Measurements from ENCODE around the gene COG3. TPM values are rescaled to one million over a fixed set of nuclear protein-coding genes. Genes with fewer than 3 reads are reported as not detected.

COG3 gene
- total RNA-seq, 1 experiment from 2014 or later: 15.2 TPM

GRCh38 chr13:45439781-45440462 is 24.8 kb upstream of the COG3 start:
- no peak for DNase-seq
- H3K36me3 ChIP-seq: no peaks in the 10 kb centered on the region
- no peaks in the 10 kb centered on the region for H3K27me3 ChIP-seq
- H3K4me3 ChIP-seq: no peak overlapping the region
- H3K9me3 ChIP-seq: no peaks in the 10 kb centered on the region

GRCh38 chr13:45441633-45442032 is 23.1 kb upstream of the COG3 start:
- Histone ChIP-seq H3K36me3 (no peaks in the 10 kb centered on the region), H3K4me3 (no peak overlapping the region), H3K27me3 (peaks cover 2% of the 10 kb centered on the region; the same call in 1 of the 2 replicates), H3K9me3 (no peaks in the 10 kb centered on the region)
- no peak for DNase-seq

DNA sequence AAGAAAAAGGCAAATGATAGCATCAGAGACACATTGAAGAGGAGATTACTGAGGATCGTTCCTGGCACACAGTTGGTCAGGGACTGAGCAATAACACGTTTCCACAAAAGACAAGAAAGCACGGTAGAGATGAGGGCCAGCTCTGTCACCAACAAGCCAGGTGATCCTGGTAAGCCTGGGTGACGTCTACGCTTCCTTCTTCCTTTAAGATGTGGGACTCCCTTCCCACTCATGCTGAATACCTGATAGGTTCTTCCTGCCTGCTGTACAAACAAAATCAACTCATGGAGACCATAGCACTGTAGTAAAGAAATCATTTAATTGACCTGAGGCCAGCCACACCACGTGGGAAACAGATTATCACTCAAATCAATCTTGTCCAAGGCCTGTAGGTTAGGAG is 19.7 kb upstream of the COG3 start:
- H3K4me3 ChIP-seq: no peak overlapping the region
- H3K27me3 ChIP-seq: peaks cover 4% of the 10 kb centered on the region; the same call in 1 of the 2 replicates
- H3K36me3 ChIP-seq: no peaks in the 10 kb centered on the region
- DNase-seq: no peak
- no peaks in the 10 kb centered on the region for H3K9me3 ChIP-seq

- peak; percentile 57 for DNase-seq
- Histone ChIP-seq H3K36me3 (no peaks in the 10 kb centered on the region), H3K4me3 (no peak overlapping the region), H3K9me3 (no peaks in the 10 kb centered on the region), H3K27me3 (peaks cover 4% of the 10 kb centered on the region; the same call in 1 of the 2 replicates)
Measured at GRCh38 chr13:45446181-45446580, 18.6 kb upstream of the COG3 start.

GRCh38 chr13:45447050-45447661 is 17.6 kb upstream of the COG3 start:
- DNase-seq: no peak
- H3K27me3 ChIP-seq: peaks cover 4% of the 10 kb centered on the region; the same call in 1 of the 2 replicates
- no peaks in the 10 kb centered on the region for H3K36me3 ChIP-seq
- H3K9me3 ChIP-seq: no peaks in the 10 kb centered on the region
- no peak overlapping the region for H3K4me3 ChIP-seq

GRCh38 chr13:45448965-45449559 is 15.7 kb upstream of the COG3 start:
- H3K4me3 ChIP-seq: no peak overlapping the region
- no peaks in the 10 kb centered on the region for H3K36me3 ChIP-seq
- DNase-seq: no peak
- no peaks in the 10 kb centered on the region for H3K9me3 ChIP-seq
- H3K27me3 ChIP-seq: peaks cover 4% of the 10 kb centered on the region; the same call in 1 of the 2 replicates

GRCh38 chr13:45451282-45451681 is 13.5 kb upstream of the COG3 start:
- Histone ChIP-seq H3K36me3 (no peaks in the 10 kb centered on the region), H3K9me3 (no peaks in the 10 kb centered on the region)
- no peak for DNase-seq

GRCh38 chr13:45454204-45454603 is 10.5 kb upstream of the COG3 start:
- DNase-seq: no peak

More at GRCh38 chr13:45451282-45451681, 13.5 kb upstream of the COG3 start:
- no peak overlapping the region for H3K4me3 ChIP-seq
- H3K27me3 ChIP-seq: 0 out of 2 replicates have a peak, but pooled peaks cover 2% of the 10 kb centered on the region

GRCh38 chr13:45456196-45456972 is 8.4 kb upstream of the COG3 start:
- H3K36me3 ChIP-seq: no peaks in the 10 kb centered on the region
- no peaks in the 10 kb centered on the region for H3K27me3 ChIP-seq
- no peak overlapping the region for H3K4me3 ChIP-seq
- peak; percentile 12 for DNase-seq
- 0 out of 2 replicates have a peak, but pooled peaks cover 2% of the 10 kb centered on the region for H3K9me3 ChIP-seq

More at GRCh38 chr13:45454204-45454603, 10.5 kb upstream of the COG3 start:
- no peaks in the 10 kb centered on the region for H3K36me3 ChIP-seq
- H3K9me3 ChIP-seq: 0 out of 2 replicates have a peak, but pooled peaks cover 2% of the 10 kb centered on the region
- H3K27me3 ChIP-seq: no peaks in the 10 kb centered on the region
- H3K4me3 ChIP-seq: no peak overlapping the region

- DNase-seq: no peak
- Histone ChIP-seq H3K27me3 (no peaks in the 10 kb centered on the region), H3K36me3 (peaks cover 13% of the 10 kb centered on the region), H3K9me3 (no peaks in the 10 kb centered on the region), H3K4me3 (peak overlapping the region; percentile 95)
Measured at GRCh38 chr13:45464141-45464686, 525 bp upstream of the COG3 start.

GRCh38 chr13:45466359-45466758 is 1.6 kb downstream of the COG3 start:
- peaks cover 2% of the 10 kb centered on the region; the same call in 1 of the 2 replicates for H3K9me3 ChIP-seq
- peaks cover 25% of the 10 kb centered on the region for H3K36me3 ChIP-seq
- H3K4me3 ChIP-seq: peak overlapping the region; percentile 95
- DNase-seq: no peak
- no peaks in the 10 kb centered on the region for H3K27me3 ChIP-seq

DNA sequence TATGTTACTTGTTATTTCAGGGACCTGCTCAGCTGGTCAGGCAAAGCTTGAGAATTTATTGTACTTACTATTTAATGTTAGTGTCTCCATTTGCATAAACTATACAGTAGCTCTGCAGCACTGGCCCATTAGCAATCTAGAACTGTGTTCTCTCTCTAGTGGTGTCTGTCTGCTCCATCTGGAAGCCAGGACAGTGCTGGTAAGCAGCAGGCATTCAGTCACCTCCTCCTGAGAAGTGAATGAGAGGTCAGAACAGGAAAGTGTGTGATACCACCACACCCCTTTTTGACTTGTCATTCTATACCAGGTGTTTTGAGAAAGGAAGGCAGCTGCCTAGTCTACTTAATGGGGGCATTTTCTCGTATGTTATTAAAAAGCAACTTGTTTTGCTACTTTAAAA is 3.9 kb downstream of the COG3 start:
- H3K27me3 ChIP-seq: no peaks in the 10 kb centered on the region
- no peak overlapping the region for H3K4me3 ChIP-seq
- peaks cover 31% of the 10 kb centered on the region for H3K36me3 ChIP-seq
- peaks cover 11% of the 10 kb centered on the region for H3K9me3 ChIP-seq
- no peak for DNase-seq

DNA sequence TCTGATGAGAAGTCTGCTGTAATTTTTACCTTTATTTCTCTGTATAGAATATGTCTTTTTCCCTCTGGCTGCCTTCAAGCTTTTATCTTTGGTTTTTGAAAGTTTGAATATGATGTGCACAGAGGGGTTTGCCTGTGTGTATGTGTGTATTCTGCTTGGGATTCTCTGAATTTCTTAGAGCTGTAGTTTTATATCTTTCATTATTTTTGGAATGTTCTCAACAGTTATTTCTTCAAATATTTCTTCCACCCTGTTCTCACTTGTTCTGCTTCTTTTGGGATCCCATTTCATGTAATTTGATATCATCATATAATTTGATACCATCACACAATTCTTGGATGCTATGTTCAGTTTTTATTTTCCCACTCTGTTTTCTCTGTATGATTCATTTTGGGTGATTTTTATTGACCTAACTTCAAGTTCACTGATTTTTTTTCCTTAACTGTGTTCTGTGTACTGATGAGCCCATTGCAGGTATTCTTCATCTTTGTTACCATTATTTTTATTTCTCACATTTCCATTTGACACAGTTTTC is 7.5 kb downstream of the COG3 start:
- peaks cover 30% of the 10 kb centered on the region for H3K36me3 ChIP-seq
- no peak overlapping the region for H3K4me3 ChIP-seq

DNA sequence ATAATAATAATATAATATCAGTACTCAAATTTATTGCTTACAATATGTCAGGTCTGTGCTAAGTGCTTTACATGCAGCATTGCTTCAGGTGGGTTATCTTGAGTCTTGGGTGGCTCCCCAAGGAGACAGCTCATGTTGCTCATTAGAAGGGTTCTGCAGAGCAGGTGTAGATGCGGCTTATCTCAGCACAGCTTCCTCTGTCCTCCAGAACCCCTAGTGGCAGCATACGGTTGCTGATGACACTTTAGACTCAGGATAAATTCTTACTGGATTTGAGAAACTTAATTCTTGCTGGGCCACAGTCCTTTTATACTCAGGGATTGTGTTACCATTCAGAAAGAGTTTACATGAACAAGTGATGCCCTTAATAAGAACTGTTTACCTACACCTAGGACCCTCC is 8.9 kb downstream of the COG3 start:
- Histone ChIP-seq H3K27me3 (no peaks in the 10 kb centered on the region), H3K36me3 (peaks cover 33% of the 10 kb centered on the region), H3K9me3 (peaks cover 11% of the 10 kb centered on the region), H3K4me3 (no peak overlapping the region)
- DNase-seq: no peak

More for the DNA sequence above, 7.5 kb downstream of the COG3 start:
- H3K27me3 ChIP-seq: no peaks in the 10 kb centered on the region
- no peak for DNase-seq
- H3K9me3 ChIP-seq: peaks cover 11% of the 10 kb centered on the region

- peaks cover 11% of the 10 kb centered on the region for H3K9me3 ChIP-seq
- DNase-seq: no peak
- H3K36me3 ChIP-seq: peaks cover 41% of the 10 kb centered on the region
- no peak overlapping the region for H3K4me3 ChIP-seq
- no peaks in the 10 kb centered on the region for H3K27me3 ChIP-seq
Measured at GRCh38 chr13:45474584-45475454, 10.1 kb downstream of the COG3 start.

Measured in MG63 (cell line).